Measurements from ENCODE around the gene SORCS2. TPM values are rescaled to one million over a fixed set of nuclear protein-coding genes. Genes with fewer than 3 reads are reported as not detected.

Gene SORCS2
- total RNA-seq, 4 donors from 2014 or later, result 0.48 to 1.8 (median 0.68) TPM; not detected in 1

DNA sequence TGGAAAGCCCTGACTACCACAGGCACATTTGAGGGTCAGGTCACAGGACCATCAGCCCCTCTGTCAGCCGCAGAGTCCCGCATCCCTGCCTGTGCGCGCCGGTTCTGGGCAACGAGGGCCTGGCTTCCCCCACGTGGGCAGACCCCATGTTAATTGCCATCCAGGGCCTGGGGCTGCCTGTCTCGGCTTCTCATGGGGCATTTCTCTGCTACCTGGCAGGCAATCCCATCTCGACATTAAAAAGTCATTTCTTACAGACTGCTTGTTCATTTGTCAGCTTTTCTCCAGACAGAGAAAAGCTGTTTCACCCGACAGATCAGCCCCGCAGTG, 45.6 kb upstream of the SORCS2 start:
- DNase-seq, result no peak
- peaks cover 4% of the 10 kb centered on the region for H3K27me3 ChIP-seq
- H3K4me3 ChIP-seq, result no peak overlapping the region
- no peaks in the 10 kb centered on the region for H3K4me1 ChIP-seq
- TF ChIP-seq, protein P1, sequence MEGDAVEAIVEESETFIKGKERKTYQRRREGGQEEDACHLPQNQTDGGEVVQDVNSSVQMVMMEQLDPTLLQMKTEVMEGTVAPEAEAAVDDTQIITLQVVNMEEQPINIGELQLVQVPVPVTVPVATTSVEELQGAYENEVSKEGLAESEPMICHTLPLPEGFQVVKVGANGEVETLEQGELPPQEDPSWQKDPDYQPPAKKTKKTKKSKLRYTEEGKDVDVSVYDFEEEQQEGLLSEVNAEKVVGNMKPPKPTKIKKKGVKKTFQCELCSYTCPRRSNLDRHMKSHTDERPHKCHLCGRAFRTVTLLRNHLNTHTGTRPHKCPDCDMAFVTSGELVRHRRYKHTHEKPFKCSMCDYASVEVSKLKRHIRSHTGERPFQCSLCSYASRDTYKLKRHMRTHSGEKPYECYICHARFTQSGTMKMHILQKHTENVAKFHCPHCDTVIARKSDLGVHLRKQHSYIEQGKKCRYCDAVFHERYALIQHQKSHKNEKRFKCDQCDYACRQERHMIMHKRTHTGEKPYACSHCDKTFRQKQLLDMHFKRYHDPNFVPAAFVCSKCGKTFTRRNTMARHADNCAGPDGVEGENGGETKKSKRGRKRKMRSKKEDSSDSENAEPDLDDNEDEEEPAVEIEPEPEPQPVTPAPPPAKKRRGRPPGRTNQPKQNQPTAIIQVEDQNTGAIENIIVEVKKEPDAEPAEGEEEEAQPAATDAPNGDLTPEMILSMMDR (IDR thresholded peaks at IDR 0.05), result no peak
- no peak for TF ChIP-seq EP300 (IDR thresholded peaks at IDR 0.05; ENCODE audit: low read depth)
- no peak for TF ChIP-seq POLR2A (IDR thresholded peaks at IDR 0.05)
- no peak for TF ChIP-seq POLR2AphosphoS5 (IDR thresholded peaks at IDR 0.05)
- WGBS, 2 donors (ENCODE audit: low coverage in 1 of 2), result 82 to 88% methylated on average over 9 to 11 of the region's 11 CpGs
- H3K27ac ChIP-seq, result no peak overlapping the region
- intact Hi-C loops (cut with DNase I; ENCODE audit: low total_unique reads) (no loop called here), in situ Hi-C loops (cut with MboI; ENCODE audit: low pct_ligation_motif_present in 1 of 4, low pct_unique_long_range_greater_than_20kb in 1 of 4, low sequenced_read_pairs in 3 of 4) (no loop called here)
- H3K36me3 ChIP-seq, result no peaks in the 10 kb centered on the region
- H3K9me3 ChIP-seq, result no peaks in the 10 kb centered on the region

DNA sequence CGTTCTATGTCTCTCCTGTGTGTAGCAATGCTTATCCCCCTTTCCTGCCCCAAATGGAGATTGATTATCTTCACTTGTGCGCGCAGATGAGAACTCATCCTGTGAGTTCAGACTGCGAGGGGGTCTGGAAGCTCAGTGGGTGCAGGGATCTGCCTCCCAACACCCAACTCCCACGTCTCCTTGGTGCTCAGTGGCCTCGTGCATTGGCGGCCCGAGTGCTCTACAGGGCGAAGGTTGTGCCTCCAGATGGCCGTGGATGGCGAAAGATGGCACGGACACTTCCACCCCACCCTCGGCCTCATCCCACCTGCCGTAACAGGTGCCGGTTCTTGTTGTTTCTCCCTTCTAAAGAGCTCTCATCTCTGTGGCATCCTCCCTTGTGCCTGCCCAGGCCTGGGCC, 45.1 kb upstream of the SORCS2 start:
- in situ Hi-C loops (cut with MboI; ENCODE audit: low pct_ligation_motif_present in 1 of 4, low pct_unique_long_range_greater_than_20kb in 1 of 4, low sequenced_read_pairs in 3 of 4) (no loop called here), intact Hi-C loops (cut with DNase I; ENCODE audit: low total_unique reads) (no loop called here)
- H3K27ac ChIP-seq, result no peak overlapping the region
- H3K36me3 ChIP-seq, result no peaks in the 10 kb centered on the region
- no peak for DNase-seq
- H3K9me3 ChIP-seq, result no peaks in the 10 kb centered on the region
- H3K27me3 ChIP-seq, result peaks cover 4% of the 10 kb centered on the region
- no peak overlapping the region for H3K4me3 ChIP-seq
- TF ChIP-seq, protein P1 (IDR thresholded peaks at IDR 0.05), result no peak
- no peak for TF ChIP-seq POLR2AphosphoS5 (IDR thresholded peaks at IDR 0.05)
- TF ChIP-seq POLR2A (IDR thresholded peaks at IDR 0.05), result no peak
- no peak for TF ChIP-seq EP300 (IDR thresholded peaks at IDR 0.05; ENCODE audit: low read depth)
- H3K4me1 ChIP-seq, result no peaks in the 10 kb centered on the region
- WGBS, 2 donors (ENCODE audit: low coverage in 1 of 2), result 89 to 100% methylated on average over 1 to 15 of the region's 15 CpGs

DNA sequence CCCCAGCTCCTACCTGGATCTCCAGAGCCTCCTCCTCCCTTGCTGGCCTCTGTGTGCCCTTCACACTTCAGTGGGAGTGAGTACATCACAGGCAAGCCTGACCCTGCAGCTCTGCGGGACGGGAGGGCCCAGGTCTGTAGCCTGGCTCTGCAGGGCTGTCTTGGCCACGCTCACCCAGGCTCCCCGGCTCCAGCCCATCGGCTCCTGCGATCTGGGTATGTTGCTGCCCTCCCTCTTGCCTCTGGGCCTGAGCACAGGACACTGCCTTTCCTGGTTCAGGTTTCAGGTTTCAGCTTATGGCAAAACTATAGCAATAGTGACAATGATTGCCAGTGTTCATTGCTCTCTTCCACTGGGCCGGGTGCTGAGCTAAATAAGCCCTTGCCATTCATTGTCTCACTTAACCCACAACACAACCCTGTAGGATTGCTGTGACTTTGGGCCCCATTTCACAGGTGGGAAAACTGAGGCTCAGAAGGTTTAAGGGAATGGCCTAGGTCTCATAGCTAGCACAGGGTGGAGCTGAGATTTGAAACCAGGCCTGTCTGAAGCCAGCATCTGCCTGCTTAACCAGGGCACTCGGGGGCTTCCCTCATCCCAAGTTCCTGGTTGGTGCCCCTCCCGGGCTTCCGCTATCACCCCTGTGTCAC, 44.6 kb upstream of the SORCS2 start:
- WGBS, 2 donors (ENCODE audit: low coverage in 1 of 2), result 88% methylated on average over 10 of the region's 10 CpGs; no CpG with 5 or more reads in 1 of the 2 donors
- in situ Hi-C loops (cut with MboI; ENCODE audit: low pct_ligation_motif_present in 1 of 4, low pct_unique_long_range_greater_than_20kb in 1 of 4, low sequenced_read_pairs in 3 of 4) (no loop called here), intact Hi-C loops (cut with DNase I; ENCODE audit: low total_unique reads) (no loop called here)
- Histone ChIP-seq H3K9me3 (no peaks in the 10 kb centered on the region), H3K27ac (no peak overlapping the region), H3K27me3 (peaks cover 4% of the 10 kb centered on the region), H3K4me1 (no peaks in the 10 kb centered on the region), H3K4me3 (no peak overlapping the region), H3K36me3 (no peaks in the 10 kb centered on the region)
- TF ChIP-seq POLR2A (IDR thresholded peaks at IDR 0.05), result no peak
- TF ChIP-seq, protein P1 (IDR thresholded peaks at IDR 0.05), result no peak
- TF ChIP-seq EP300 (IDR thresholded peaks at IDR 0.05; ENCODE audit: low read depth), result no peak
- no peak for TF ChIP-seq POLR2AphosphoS5 (IDR thresholded peaks at IDR 0.05)
- DNase-seq, result no peak

DNA sequence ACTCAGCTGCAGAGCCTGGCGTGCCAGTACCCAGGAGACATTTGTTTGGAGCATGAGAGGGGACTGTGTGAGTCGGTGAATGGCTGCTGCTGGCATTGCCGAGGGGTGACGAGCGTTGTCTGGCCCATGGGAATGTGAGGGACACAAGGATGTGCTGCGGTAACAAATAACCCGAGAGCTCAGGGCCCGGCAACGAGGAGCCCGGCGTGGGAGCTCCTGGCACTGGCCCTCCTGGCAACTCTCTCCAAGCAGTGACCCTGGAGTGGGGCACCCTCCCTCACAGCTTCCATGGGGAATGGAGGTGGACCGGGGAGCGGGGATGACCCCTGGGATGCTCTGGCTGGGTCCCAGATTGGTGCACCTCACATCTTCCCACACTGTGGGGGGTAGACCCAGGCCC, 44.0 kb upstream of the SORCS2 start:
- TF ChIP-seq POLR2AphosphoS5 (IDR thresholded peaks at IDR 0.05) (no peak), EP300 (IDR thresholded peaks at IDR 0.05; ENCODE audit: low read depth) (no peak), POLR2A (IDR thresholded peaks at IDR 0.05) (no peak)
- TF ChIP-seq, protein P1 (IDR thresholded peaks at IDR 0.05), result no peak
- H3K27me3 ChIP-seq, result peaks cover 2% of the 10 kb centered on the region
- no peaks in the 10 kb centered on the region for H3K36me3 ChIP-seq
- no peak overlapping the region for H3K4me3 ChIP-seq
- no peaks in the 10 kb centered on the region for H3K4me1 ChIP-seq
- no peak overlapping the region for H3K27ac ChIP-seq
- no peak for DNase-seq
- 93% methylated on average over 13 of the region's 13 CpGs; no CpG with 5 or more reads in 1 of the 2 donors for WGBS, 2 donors (ENCODE audit: low coverage in 1 of 2)
- in situ Hi-C loops (cut with MboI; ENCODE audit: low pct_ligation_motif_present in 1 of 4, low pct_unique_long_range_greater_than_20kb in 1 of 4, low sequenced_read_pairs in 3 of 4), result no loop called here
- intact Hi-C loops (cut with DNase I; ENCODE audit: low total_unique reads), result no loop called here
- H3K9me3 ChIP-seq, result no peaks in the 10 kb centered on the region
